GM10248 (cell line): ENCODE results near the gene FAM149A.

ENCODE experiments used
- CTCF ChIA-PET: fragments of 300-600 bp; sonication (Branson Sonifier 250); formaldehyde crosslinking; extraction: SDS; loops from one replicate; lab custom pipeline; 2021; ENCODE audit warnings: antibody characterized with exemption; lab: Yijun Ruan, JAX
- POLR2A ChIA-PET: fragments of 350-650 bp; sonication (Branson Sonifier 250); formaldehyde crosslinking; extraction: SDS; loops from one replicate; lab custom pipeline; 2020; ENCODE audit warnings: antibody characterized with exemption; lab: Yijun Ruan, JAX
- DNase-seq: peaks from one replicate; pipeline ENCODE4 v3.0.0; 2012; ENCODE audit errors: extremely low spot score
- TF ChIP-seq, protein P1 (sequence below): IDR thresholded peaks from 2 replicates; pipeline ENCODE4 v1.5.1; 2012; ENCODE audit warnings: mild to moderate bottlenecking, low read depth; ENCODE audit errors: extremely low read depth, missing control alignments, control extremely low read depth

The FAM149A gene

DNA sequence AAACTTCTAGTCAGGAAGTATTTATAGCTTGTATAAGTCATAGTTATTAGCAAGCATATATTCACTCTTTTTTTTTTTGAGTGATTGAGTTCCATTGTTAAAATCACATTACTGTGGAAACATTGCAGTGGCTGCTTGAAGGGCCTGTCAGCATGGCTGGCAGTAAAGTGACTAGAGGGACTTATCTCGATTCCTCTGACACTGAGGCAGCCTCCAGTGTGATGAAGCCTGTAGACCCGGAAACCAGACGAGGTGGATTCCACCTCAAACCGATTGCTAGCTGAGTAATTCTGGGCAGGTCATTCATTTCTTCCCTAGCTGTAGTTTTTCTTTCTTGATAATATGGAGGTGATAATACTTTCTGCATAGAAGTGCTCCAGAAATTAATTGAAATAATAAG is 4.7 kb downstream of the FAM149A start:
- no peak for DNase-seq
- CTCF ChIA-PET = interaction anchor here (1.4 kb wide), 1 partner anchor 11 kb away, joined by 4 read pairs; no protein-coding TSS in a partner anchor
- TF ChIP-seq, protein P1, sequence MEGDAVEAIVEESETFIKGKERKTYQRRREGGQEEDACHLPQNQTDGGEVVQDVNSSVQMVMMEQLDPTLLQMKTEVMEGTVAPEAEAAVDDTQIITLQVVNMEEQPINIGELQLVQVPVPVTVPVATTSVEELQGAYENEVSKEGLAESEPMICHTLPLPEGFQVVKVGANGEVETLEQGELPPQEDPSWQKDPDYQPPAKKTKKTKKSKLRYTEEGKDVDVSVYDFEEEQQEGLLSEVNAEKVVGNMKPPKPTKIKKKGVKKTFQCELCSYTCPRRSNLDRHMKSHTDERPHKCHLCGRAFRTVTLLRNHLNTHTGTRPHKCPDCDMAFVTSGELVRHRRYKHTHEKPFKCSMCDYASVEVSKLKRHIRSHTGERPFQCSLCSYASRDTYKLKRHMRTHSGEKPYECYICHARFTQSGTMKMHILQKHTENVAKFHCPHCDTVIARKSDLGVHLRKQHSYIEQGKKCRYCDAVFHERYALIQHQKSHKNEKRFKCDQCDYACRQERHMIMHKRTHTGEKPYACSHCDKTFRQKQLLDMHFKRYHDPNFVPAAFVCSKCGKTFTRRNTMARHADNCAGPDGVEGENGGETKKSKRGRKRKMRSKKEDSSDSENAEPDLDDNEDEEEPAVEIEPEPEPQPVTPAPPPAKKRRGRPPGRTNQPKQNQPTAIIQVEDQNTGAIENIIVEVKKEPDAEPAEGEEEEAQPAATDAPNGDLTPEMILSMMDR = no peak
- POLR2A ChIA-PET = no interaction called here

- TF ChIP-seq, protein P1 = no peak
- CTCF ChIA-PET = interaction anchor here (1.5 kb wide), 1 partner anchor 20 kb away, joined by 3 read pairs; no protein-coding TSS in a partner anchor
- POLR2A ChIA-PET = no interaction called here
- no peak for DNase-seq
Observed at GRCh38 chr4:186116697-186117096, 12.2 kb downstream of the FAM149A start.

- CTCF ChIA-PET = interaction anchor here (1.4 kb wide), 1 partner anchor 9 kb away, joined by 3 read pairs; no protein-coding TSS in a partner anchor
- POLR2A ChIA-PET = no interaction called here
- TF ChIP-seq, protein P1 = no peak
- DNase-seq = no peak
Observed at GRCh38 chr4:186118582-186118981, 14.1 kb downstream of the FAM149A start.

- POLR2A ChIA-PET = no interaction called here
- CTCF ChIA-PET = no interaction called here
- DNase-seq = no peak
- TF ChIP-seq, protein P1 = no peak
Observed at GRCh38 chr4:186121057-186121456, 16.6 kb downstream of the FAM149A start.

DNA sequence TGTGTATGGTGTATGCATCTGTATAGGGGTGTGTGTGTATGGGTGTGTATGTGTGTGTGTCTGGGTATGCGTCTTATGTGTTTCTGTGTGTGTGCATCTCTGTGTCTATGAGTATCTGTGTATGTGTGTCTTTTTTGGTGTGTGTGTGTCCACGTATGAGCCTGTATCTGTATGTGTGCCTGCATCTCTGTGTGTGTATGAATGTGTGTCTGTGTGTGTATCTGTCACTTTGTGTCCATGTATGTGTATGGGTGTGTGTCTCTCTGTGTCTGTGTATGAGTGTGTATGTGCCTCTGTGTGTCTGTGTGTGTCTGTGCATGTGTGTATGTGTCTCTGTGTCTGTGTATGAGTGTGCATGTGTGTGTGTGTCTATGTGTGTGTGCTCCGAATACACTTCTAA is 24.3 kb downstream of the FAM149A start:
- POLR2A ChIA-PET = no interaction called here
- DNase-seq = no peak
- TF ChIP-seq, protein P1 = no peak
- CTCF ChIA-PET = interaction anchor here (1.0 to 2.2 kb wide), 2 partner anchors 8 to 60 kb away, joined by 3 to 12 read pairs; no protein-coding TSS in a partner anchor

DNA sequence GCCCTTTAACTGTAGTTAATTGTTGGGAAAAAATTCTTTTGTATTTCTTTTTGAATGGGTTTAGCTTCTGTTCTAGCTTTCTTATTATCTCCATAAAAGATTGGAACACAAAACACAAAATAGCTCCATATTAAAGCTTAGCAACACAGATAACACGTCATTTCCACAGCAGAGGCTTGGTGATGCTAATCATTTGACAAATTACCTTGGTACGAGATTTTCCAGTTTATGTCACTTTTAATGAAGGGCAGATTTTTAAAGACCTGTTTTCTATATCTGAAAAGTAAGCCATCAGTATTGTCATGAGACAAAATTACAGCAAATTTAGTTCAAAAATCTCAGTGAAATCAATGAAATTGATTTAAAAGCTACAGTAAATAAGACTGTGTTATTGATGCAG is 27.4 kb downstream of the FAM149A start:
- ChIA-PET POLR2A (no interaction called here), CTCF (interaction anchor here (0.9 to 2.0 kb wide), 5 partner anchors 29 to 94 kb away, joined by 3 to 5 read pairs (median 3); no protein-coding TSS in a partner anchor)
- TF ChIP-seq, protein P1 = no peak
- no peak for DNase-seq
